MV-4-11 (cell line): ENCODE measurements around the gene ANKRD13D.
A peak's percentile ranks its signal among the peaks of the same experiment; 100 is the strongest.

Experiments used
- DNase-seq: peaks from one replicate; lab custom pipeline; 2025; lab: John Stamatoyannopoulos, UW

ANKRD13D gene

GRCh38 chr11:67273260-67273990 lies 15.7 kb upstream of the ANKRD13D start:
- DNase-seq = no peak

- DNase-seq = no peak
Measured at GRCh38 chr11:67274768-67275605, 14.1 kb upstream of the ANKRD13D start.

GRCh38 chr11:67275606-67276409 lies 13.3 kb upstream of the ANKRD13D start:
- no peak for DNase-seq

GRCh38 chr11:67276781-67277230 lies 12.3 kb upstream of the ANKRD13D start:
- DNase-seq = peak; percentile 97

DNA sequence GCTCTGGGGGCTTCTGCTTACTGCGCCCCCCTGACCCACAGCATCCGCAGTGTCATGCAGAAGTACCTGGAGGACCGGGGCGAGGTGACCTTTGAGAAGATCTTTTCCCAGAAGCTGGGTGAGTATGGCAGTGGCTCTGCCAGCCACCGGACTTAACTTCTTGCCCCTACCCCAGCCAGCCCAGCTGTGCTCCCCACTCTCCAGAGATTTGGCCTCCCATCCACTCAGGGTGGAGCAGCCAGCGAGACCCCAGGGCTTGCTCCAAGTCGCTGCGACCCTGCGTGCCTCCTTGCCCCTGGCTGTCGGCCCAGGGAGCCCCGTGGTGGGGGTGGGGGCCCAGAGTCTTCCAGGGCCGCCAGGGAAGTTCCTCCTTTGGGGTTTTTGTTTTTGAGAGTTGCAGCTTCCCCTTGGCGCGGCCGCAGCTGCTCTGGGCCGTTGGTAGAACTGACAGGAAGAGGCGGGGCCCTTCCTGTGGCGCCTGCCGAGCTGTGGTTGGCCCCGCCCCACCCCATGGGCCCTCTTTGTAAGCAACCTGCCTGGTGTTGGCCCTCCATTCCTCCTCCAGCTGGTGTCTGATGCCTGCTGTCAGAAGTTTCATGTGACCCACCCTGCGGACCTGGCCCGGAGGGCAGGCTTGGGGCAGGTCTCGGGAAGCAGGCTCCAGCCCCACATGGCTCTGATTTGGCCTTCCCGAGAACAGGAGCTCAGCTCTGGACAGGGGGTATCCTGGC lies 11.7 kb upstream of the ANKRD13D start:
- peak; percentile 98 for DNase-seq

- DNase-seq = no peak
Measured at GRCh38 chr11:67278135-67278938, 10.8 kb upstream of the ANKRD13D start.

DNA sequence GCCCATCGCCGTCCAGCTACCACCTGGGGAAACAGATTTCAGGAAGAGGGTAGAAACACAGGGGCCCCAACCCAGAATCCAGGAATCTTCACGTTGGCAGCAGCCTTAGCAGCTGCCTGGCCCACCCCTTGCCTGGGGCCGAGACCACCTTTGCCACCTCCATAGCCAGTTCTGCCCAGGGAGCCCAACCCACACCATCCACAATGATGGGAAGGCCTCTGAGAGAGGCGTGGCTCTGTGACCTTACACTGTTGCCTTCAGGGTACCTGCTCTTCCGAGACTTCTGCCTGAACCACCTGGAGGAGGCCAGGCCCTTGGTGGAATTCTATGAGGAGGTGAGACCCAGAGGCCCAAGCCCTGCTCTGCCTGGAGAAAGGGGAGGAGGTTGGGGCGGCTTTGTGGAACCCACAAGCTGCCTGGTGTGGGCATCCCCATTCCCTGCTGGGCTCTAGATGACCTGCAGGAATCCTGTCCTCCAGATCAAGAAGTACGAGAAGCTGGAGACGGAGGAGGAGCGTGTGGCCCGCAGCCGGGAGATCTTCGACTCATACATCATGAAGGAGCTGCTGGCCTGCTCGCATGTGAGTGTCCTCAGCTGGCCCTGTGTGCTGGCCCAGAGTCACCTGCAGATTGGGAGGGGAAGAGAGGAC lies 10.0 kb upstream of the ANKRD13D start:
- DNase-seq = no peak

DNA sequence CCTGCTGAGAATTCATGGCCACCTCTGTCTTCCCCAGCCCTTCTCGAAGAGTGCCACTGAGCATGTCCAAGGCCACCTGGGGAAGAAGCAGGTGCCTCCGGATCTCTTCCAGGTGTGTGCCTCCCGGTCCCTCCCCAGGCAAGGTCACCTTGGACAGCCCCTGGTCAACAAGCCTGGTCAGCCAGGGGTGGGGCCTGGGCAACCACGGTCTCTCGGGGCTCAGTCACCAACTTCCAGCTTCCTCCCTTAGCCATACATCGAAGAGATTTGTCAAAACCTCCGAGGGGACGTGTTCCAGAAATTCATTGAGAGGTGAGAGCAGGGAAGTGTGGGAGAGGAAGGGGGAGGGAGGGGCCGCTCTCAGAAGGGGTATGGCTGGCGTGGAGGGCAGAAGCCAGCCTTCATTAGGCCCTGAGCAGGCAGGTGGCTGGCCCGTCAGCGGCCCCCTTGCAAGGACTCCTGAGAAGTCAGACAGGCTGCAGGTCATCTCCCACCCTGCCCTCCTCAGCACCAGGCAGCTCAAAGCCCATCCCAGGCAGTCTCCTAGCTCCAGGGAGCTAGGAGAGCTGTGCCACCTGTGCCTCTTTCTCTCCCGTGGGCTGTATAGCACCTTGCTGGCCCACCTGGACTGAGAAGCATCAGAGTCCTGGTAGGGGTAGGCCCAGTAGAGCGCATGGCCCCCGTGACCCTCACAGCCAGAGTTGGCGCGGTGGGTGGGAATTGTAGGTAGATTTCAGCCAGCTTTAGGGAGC lies 9.3 kb upstream of the ANKRD13D start:
- DNase-seq = no peak

DNA sequence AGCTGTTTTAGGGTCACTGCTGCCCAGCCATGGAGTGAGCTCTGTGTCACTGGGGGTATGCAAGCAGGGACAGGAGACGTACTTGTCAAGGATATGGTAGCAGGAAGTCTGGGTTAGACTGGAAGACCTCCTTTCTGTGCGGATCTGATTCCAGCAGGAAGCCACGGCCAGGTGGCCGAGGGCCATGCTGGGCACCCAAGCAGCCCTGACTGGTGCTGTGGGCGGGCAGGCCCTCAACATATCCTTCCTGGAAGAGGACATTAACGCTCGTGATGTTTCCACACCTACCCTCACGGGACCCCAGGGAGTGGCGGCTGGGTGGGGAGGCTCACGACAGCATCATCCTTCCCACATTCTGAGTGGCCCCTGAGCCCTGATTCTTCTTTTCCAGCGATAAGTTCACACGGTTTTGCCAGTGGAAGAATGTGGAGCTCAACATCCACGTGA lies 8.7 kb upstream of the ANKRD13D start:
- no peak for DNase-seq

- DNase-seq = no peak
Measured at GRCh38 chr11:67280788-67281551, 8.1 kb upstream of the ANKRD13D start.

GRCh38 chr11:67281552-67282150 lies 7.5 kb upstream of the ANKRD13D start:
- no peak for DNase-seq

- DNase-seq = no peak
Measured at GRCh38 chr11:67282155-67282875, 6.8 kb upstream of the ANKRD13D start.

DNA sequence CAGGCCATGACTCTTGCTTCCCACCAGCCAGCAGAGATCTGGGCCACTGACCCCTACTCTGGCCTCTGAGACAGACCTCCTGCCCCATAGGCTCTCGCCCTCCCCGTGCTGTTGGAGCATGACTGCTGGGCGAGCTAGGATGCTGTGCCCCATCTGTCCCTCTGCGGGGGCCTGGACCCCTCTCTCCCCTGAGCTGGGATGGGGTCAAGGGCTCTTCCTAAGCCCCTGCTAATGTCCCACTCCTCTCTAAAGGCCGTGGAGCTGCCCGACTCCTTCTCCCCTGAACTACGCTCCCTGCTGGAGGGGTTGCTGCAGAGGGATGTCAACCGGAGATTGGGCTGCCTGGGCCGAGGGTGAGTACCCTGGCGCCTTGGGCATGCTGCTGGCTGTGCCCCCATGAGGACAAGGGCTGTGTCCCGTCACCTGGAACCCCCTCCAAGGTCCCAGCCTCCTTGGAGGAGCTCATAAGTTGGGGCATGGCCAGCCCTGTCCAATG lies 6.2 kb upstream of the ANKRD13D start:
- no peak for DNase-seq

DNA sequence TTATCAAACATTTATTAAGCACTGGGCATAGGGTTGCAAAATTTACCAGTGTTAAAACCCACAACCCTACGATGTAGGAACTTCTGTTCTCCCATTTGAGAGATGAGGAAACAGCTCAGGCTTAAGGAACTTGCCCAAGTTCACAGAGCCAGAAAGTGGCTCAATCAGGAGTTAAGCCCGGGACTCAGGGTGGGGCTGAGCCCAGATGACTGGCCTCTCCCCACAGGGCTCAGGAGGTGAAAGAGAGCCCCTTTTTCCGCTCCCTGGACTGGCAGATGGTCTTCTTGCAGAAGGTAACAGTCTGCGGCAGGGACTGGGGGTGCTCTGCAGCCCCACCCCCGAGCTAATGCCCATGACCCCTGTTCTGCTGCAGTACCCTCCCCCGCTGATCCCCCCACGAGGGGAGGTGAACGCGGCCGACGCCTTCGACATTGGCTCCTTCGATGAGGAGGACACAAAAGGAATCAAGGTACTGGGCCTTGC lies 5.6 kb upstream of the ANKRD13D start:
- peak; percentile 92 for DNase-seq

DNA sequence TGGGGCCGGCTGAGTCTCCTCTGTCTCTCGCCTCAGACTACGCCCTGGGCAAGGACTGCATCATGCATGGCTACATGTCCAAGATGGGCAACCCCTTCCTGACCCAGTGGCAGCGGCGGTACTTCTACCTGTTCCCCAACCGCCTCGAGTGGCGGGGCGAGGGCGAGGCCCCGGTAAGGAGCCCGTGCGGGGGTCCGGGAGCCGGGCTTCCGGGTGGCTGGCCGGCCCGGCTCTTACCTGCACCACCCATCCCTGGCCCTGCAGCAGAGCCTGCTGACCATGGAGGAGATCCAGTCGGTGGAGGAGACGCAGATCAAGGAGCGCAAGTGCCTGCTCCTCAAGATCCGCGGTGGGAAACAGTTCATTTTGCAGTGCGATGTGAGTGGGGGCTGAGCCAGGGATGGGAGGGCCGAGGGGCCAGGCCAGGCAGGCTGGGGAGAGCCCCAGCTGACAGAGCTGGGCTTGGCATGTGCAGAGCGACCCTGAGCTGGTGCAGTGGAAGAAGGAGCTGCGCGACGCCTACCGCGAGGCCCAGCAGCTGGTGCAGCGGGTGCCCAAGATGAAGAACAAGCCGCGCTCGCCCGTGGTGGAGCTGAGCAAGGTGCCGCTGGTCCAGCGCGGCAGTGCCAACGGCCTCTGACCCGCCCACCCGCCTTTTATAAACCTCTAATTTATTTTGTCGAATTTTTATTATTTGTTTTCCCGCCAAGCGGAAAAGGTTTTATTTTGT lies 4.1 kb upstream of the ANKRD13D start:
- no peak for DNase-seq
